WTC11 (cell line): Measurements from ENCODE around the gene MEP1B.

Experiments used
- ATF2 ChIP-seq: sonication (generic); formaldehyde crosslinking; IDR thresholded peaks from 2 replicates; pipeline ENCODE4 v1.8.1; 2022; ENCODE audit warnings: low read depth, missing genetic modification reagents, borderline replicate concordance
- ATF6 ChIP-seq: sonication (generic); formaldehyde crosslinking; IDR thresholded peaks from 2 replicates; pipeline ENCODE4 v1.8.1; 2023; ENCODE audit warnings: mild to moderate bottlenecking, missing genetic modification reagents
- CTCF ChIP-seq: fragments of 200-600 bp; IDR thresholded peaks from 2 replicates; pipeline ENCODE4 v1.8.0; 2022; ENCODE audit warnings: antibody characterized with exemption
- NR2C2 ChIP-seq: sonication (generic); formaldehyde crosslinking; IDR thresholded peaks from 2 replicates; pipeline ENCODE4 v1.8.0; 2022; ENCODE audit warnings: mild to moderate bottlenecking, missing genetic modification reagents
- ZNF219 ChIP-seq: sonication (generic); formaldehyde crosslinking; IDR thresholded peaks from 2 replicates; pipeline ENCODE4 v1.8.0; 2023; ENCODE audit warnings: missing genetic modification reagents, mild to moderate bottlenecking, borderline replicate concordance

GRCh38 chr18:32238635-32239268, 48.9 kb downstream of the MEP1B start:
- no peak for TF ChIP-seq CTCF
- TF ChIP-seq ATF2 (CRISPR knock-in tag) = no peak
- no peak for TF ChIP-seq ATF6 (CRISPR knock-in tag)
- TF ChIP-seq NR2C2 (CRISPR knock-in tag) = no peak
- no peak for TF ChIP-seq ZNF219 (CRISPR knock-in tag)
